GM12875 (cell line): ENCODE results near the gene MTA1.

ENCODE experiments used
- H3K4me3 ChIP-seq: one replicate; pipeline ENCODE4 v1.5.1; 2011; ENCODE audit warnings: low read depth, low read length, control low read depth
- TF ChIP-seq, protein P1 (sequence below): IDR thresholded peaks from 2 replicates; pipeline ENCODE4 v1.5.1; 2011; ENCODE audit warnings: low read depth, mild to moderate bottlenecking, control low read depth, inconsistent platforms, low read length, moderate library complexity, borderline replicate concordance; ENCODE audit not compliant: insufficient read depth

MTA1 gene

GRCh38 chr14:105485739-105486162 is 66.1 kb downstream of the MTA1 start:
- TF ChIP-seq, protein P1, sequence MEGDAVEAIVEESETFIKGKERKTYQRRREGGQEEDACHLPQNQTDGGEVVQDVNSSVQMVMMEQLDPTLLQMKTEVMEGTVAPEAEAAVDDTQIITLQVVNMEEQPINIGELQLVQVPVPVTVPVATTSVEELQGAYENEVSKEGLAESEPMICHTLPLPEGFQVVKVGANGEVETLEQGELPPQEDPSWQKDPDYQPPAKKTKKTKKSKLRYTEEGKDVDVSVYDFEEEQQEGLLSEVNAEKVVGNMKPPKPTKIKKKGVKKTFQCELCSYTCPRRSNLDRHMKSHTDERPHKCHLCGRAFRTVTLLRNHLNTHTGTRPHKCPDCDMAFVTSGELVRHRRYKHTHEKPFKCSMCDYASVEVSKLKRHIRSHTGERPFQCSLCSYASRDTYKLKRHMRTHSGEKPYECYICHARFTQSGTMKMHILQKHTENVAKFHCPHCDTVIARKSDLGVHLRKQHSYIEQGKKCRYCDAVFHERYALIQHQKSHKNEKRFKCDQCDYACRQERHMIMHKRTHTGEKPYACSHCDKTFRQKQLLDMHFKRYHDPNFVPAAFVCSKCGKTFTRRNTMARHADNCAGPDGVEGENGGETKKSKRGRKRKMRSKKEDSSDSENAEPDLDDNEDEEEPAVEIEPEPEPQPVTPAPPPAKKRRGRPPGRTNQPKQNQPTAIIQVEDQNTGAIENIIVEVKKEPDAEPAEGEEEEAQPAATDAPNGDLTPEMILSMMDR = peak; percentile 52; the same call in 1 of the 2 replicates
- H3K4me3 ChIP-seq = no peak overlapping the region

GRCh38 chr14:105486163-105486973 is 66.7 kb downstream of the MTA1 start, which contains the start of gene CRIP1:
Gene CRIP1, plus strand, starts transcription at chr14:105486886. Its CDS starts 374 bp downstream, at chr14:105487260.
- TF ChIP-seq, protein P1 = no peak
- H3K4me3 ChIP-seq = peak within 1 kb of the TSS; percentile 49

- peak overlapping the region; percentile 49 for H3K4me3 ChIP-seq
- TF ChIP-seq, protein P1 = no peak
Measured at GRCh38 chr14:105486974-105487448, 67.4 kb downstream of the MTA1 start.

DNA sequence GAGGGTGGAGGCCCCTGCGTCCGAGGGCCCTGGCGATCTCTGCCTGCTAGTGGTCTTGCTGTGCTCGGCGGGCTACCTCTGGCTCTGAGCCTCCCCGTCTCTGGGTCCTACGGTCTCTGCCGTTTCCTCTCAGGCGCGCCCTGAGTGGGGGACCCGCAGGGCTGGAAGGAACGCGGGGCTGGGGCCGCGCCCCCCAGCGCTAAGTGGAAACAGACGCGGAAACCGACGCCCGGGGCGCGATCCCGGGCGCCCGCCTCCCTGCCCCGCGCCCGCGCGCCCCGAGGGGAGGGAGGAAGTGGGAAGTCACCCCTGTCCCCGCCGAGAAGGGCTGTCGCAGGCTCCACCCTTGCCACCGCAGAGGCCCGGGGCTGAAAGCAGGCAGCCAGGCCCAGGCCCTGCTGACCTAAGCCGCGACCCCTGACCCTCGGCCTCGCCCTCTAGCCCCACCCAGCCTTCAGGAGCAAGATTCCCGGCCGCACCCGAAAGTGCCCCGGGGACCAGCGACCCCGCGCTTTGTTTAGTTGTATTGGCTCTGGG is 67.9 kb downstream of the MTA1 start:
- TF ChIP-seq, protein P1 = no peak
- peak overlapping the region; percentile 49 for H3K4me3 ChIP-seq

- H3K4me3 ChIP-seq = peak overlapping the region; percentile 49
- TF ChIP-seq, protein P1 = no peak
Measured at GRCh38 chr14:105487986-105488777, 68.6 kb downstream of the MTA1 start.

- no peak overlapping the region for H3K4me3 ChIP-seq
- TF ChIP-seq, protein P1 = no peak
Measured at GRCh38 chr14:105488781-105489541, 69.3 kb downstream of the MTA1 start.
